ENCODE data around the gene IP6K1. TPM values are rescaled to one million over a fixed set of nuclear protein-coding genes. Genes with fewer than 3 reads are reported as not detected.
"Not testable (repeated sequence)": the region's sequence is repeated elsewhere in the genome, so short reads cannot be mapped to it uniquely, and the experiment has no call there.

Gene IP6K1
- total RNA-seq, 1 donor from 2014 or later: 34.2 TPM

GRCh38 chr3:49794926-49795905 is 8.9 kb upstream of the IP6K1 start:
- intact Hi-C loops (cut with micrococcal nuclease): no loop called here

DNA sequence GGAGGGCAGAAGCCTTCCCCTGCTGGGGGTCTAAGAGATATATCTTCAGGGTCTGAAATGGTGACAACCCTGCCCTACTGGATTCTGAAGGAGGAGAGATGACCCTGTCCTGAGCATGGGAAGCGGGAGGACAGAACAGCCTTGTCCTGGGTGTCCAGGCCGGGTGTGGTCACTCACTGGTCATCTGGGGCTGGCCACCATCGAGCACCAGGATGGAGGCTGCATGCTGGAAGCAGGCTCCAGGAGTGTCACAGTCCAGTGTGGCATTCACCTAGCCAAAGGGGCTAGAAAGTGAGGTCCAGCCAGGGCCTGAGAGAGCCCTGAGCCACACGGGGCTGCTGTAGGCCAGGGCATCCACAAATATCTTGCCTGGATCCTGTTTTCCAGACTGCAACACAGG is 8.1 kb upstream of the IP6K1 start:
- intact Hi-C loops (cut with micrococcal nuclease): no loop called here

GRCh38 chr3:49793486-49794085 is 7.2 kb upstream of the IP6K1 start:
- intact Hi-C loops (cut with micrococcal nuclease): no loop called here

DNA sequence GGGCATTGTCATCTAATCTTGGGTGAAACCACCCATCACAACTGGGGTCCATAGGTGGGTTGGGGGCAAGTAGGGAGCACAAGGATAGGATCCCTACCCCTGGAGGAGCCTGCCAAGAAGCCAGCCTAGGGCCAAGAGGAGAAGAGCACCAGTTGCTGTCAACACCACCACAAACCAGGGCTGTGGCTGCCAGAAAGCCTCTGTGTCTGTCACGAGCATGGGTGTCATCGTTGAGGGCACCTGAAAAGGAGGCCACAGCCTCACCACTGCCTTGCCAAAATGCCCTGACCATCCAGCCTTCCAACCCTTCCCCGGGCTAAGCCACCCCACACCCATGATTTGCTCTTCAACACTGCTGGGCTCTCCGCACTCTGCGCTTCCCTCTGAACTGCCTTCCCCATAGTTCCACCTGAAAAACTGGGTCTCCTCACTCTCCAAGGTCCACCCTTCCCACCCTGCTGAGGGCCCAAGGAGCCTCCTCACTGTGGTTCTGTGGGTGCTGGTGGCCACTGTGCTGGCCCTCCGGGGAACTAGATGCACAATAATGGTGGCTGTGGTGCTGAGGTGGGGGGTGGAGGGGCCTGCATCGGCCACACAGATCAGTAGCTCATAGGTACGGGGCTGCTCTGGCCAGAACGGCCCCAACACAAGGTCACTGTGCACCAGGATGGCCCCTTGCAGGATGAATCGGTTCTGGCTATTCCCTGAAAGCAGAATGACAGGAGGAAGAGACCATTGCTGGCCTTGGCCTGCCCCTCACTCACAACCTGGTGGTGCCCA is 6.2 kb upstream of the IP6K1 start:
- intact Hi-C loops (cut with micrococcal nuclease): no loop called here

DNA sequence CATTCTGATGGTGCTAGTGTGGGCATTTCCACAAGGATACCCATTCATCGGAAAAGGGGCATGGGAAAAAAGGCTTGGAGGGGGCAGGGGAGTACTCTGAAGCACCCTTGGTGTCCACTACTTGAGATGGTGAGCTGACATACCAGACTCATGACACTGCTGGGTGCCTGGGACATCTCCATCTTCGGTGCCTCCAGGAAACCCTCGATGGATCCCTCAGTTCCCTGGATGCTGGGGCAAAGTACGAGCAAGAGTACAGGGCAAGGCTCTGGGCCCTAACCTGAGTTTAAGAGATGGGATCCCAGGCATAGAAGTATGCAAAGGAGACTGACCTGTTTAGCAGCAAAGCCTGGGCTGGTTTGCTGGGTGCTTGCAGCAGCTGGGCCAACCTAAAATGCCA is 5.2 kb upstream of the IP6K1 start:
- intact Hi-C loops (cut with micrococcal nuclease): no loop called here

DNA sequence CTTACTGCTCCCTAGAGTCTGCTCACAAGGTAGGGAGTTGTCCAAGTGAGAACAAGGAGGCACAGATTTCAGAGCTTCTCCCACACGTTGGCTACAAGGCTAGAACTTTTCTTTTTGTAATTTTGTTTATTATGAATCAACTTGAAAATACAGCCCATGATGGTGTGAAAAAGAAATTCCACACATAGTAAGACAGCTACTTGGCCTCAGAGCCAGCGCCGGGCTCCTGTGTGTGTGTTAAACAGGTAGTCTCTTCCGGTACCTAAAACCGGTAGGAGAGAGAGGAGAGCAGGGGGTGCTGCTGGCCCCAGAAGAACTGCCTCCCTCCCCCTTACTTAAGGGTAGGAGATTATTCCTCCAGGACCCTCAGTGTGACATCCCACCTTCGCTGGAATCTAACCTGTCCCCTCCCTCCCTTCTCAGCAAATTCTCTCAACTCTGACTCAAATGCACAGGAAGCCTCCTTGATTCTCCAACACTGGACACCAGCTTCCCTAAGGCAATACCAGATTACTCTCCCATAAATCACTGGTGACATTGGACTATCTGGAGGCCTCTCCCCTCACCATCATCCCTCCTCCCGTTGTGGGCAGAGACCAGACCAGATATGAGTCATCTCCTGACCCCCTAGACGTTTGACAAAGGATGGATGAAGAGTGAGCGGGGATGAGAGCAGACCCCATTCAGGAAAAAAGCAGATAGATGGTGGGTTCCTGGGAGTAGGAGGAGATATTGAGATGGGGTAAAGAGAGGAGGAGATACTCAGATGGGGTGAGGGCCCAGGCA is 4.5 kb upstream of the IP6K1 start:
- intact Hi-C loops (cut with micrococcal nuclease): no loop called here

DNA sequence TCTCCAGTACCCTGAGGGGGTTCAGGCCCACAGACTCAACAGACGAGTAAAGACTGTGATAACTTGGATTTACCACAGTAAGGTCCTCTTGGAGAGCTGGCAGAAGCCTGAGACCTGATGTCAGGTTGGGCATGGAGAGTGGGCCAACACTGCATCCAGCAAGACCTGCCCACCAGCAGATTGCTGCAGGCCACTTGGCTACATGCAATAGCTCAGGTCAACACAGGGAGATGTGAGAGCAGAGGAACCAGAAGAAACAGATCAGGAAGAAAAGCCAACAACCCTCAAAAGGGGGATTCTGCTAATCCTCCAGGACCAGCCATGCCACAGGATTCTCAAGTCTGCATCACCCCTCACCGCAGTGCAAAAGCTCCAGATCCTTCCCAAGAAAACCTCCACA is 1.7 kb upstream of the IP6K1 start:
- intact Hi-C loops (cut with micrococcal nuclease): loop anchor here (5.0 kb wide), 1 partner anchor 69 kb away; the partner anchor contains the start of gene TRAIP

DNA sequence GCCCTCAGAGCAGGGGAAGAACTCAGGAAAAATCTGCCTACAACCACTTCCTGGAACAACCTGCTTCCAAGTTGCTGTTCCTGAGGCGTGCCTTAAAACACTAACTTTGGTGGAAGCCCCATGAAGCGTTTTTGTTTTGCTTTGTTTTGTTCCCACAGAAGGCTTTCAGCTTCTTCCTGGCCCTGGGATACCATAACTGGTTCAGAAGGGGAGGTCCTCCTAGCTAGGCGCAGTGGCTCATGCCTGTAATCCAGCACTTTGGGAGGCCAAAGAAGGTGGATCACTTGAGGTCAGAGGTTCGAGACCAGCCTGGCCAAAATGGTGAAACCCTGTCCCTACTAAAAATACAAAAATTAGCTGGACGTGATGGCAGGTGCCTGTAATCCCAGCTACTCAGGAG is 1.2 kb upstream of the IP6K1 start:
- intact Hi-C loops (cut with micrococcal nuclease): loop anchor here (5.0 kb wide), 1 partner anchor 70 kb away; the partner anchor contains the start of gene TRAIP

- intact Hi-C loops (cut with micrococcal nuclease): loop anchor here (5.0 kb wide), 1 partner anchor 70 kb away; the partner anchor contains the start of gene TRAIP
Measured at GRCh38 chr3:49787182-49787464, 781 bp upstream of the IP6K1 start.

- intact Hi-C loops (cut with micrococcal nuclease): loop anchor here (1.0 to 5.0 kb wide), 4 partner anchors 17 to 154 kb away; partner anchors contain the start of gene TRAIP
Measured at GRCh38 chr3:49785565-49786356, 581 bp downstream of the IP6K1 start.

DNA sequence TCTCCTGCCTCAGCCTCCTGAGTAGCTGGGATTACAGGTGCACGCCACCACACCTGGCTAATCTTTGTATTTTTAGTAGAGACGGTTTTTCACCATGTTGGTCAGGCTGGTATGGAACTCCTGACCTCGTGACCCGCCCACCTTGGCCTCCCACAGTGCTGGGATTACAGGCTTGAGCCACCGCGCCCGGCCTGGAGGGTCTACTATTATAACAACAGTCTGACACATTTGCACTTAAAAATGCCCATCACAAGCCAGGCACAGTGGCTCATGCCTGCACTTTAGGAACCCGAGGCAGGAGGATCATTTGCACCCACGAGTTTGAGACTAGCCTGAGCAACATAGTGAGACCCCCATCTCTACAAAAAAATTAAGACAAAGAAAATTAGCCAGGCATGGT is 4.1 kb downstream of the IP6K1 start:
- intact Hi-C loops (cut with micrococcal nuclease): not testable (repeated sequence)

DNA sequence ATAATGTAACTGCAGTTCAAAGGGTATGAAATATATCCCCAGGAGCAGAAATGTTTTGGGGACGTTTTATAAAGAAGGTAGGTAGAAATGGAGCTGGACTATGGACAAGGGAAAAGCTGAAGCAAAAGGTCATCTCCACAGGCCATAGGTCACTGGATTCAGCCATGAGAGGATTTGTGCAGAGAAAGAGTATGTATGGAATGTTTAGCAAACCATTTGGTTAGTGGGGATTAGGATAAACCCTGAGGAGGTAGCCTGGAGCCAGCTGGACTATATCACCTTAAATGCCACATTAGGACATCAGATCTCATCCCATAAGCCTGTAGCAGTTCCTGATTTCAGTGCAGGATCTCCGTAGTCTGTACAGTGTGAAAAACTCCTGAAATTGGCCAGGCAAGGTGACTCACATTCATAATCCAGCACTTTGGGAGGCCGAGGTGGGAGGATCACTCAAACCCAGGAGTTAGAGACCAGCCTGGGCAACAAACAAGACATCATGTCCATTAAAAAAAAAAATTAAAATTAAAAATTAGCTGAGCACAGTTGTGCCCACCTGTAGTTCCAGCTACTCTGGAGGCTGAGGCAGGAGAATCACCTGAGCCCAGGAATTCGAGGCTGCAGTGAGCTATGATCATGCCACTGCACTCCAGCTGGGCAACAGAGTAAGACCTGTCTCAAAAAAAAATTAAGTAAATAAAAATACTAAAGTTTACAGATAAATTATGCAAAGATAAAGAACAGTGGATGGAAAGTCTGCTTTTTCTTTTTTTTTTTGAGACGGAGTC is 4.7 kb downstream of the IP6K1 start:
- intact Hi-C loops (cut with micrococcal nuclease): no loop called here

DNA sequence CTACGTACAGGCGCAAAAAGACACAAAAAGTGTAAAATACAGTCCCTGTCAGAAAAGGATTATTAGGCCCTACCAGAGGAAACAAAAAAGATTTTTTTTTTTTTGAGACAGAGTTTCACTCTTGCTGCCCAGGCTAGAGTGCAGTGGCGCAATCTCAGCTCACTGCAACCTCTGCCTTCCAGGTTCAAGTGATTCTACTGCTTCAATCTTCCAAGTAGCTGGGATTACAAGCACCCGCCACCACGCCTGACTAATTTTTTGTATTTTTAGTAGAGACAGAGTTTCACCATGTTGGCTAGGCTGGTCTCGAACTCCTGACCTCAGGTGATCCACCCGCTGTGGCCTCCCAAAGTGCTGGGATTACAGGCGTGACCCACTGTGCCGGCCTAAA is 5.4 kb downstream of the IP6K1 start:
- intact Hi-C loops (cut with micrococcal nuclease): not testable (repeated sequence)

DNA sequence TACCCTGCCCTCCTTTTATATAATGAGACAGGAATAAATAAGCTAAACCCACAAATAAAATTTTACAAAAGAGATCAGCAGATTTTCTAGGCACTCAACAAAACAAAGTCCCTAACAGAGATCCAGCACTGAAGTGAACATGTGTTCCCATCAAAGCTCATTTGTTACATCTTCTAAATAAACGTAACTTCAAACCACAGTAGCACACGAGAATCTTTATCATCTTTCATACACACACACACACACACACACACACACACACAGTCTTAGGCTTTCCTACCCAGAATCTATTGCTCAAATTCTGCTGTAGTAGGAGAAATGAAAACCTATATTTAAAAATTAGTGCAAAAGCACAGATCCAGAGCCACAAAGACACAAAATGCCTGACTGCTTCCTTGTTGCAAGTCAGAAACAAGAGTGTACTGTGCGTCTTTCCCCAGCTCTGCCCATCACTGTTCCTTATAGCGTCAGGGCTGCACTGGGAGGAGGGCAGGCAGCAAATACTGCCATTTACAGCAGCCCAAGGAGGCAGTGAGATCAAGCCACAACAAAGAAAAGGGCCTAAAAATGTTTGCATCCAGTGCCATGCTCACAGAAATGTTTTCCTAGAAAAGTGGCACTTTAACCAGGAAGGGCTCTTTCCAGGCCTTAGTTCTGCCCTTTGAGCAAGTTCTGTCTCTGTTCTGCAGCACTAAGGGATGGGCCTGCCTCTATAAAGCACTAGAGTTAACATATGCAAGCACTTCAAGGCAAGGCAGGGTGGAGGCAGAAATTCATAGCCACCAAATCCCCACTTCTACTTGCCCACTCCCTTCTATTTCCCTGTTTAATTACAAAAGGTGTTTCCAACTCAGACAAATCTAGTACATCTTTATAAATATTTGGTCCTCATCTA is 6.0 kb downstream of the IP6K1 start:
- intact Hi-C loops (cut with micrococcal nuclease): no loop called here

DNA sequence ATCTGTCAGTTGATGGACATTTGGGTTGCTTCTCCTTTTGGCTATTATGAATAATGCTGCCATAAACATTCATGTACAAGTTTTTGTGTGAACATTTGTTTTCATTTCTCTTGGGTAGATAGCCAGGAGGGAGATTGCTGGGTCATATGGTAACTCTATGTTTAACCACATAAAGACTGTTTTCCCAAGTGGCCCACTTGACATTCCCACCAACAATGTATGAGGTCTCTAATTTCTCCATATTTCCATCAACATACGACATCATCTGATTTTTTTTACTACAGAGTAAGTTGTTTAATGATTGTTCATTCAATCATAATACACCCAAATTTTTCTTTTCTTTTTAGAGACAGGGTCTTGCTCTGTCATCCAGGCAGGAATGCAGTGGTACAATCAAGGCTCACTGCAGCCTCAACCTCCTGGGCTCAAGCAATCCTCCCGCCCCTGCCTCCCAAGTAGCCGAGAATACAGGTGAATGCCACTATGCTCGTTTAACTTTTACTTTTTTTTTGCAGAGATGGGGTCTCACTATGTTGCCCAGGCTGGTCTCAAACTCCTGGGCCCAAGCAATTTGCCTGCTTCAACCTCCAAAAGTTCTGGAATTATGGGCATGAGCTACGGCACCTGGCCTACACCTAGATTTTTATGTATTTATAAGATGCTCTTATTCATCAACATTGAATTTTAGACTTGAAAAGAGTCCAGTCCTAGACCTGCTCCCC is 6.8 kb downstream of the IP6K1 start:
- intact Hi-C loops (cut with micrococcal nuclease): no loop called here

DNA sequence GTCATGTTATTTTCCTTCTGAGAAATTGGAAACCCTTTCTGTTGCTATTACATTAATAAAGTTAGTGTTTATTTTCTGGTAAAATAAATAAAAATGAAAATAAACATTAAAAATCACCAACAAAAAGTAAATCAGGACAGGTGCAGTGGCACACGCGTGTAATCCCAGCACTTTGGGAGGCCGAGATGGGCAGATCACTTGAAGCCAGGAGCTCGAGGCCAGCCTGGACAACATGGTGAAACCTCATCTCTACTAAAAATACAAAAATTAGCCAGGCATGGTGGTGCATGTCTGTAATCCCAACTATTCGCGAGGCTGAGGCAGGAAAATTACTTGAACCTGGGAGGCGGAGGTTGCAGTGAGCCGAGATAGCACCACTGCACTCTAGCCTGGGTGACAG is 10.2 kb downstream of the IP6K1 start:
- intact Hi-C loops (cut with micrococcal nuclease): not testable (repeated sequence)

- intact Hi-C loops (cut with micrococcal nuclease): no loop called here
Measured at GRCh38 chr3:49775538-49775937, 10.8 kb downstream of the IP6K1 start.

DNA sequence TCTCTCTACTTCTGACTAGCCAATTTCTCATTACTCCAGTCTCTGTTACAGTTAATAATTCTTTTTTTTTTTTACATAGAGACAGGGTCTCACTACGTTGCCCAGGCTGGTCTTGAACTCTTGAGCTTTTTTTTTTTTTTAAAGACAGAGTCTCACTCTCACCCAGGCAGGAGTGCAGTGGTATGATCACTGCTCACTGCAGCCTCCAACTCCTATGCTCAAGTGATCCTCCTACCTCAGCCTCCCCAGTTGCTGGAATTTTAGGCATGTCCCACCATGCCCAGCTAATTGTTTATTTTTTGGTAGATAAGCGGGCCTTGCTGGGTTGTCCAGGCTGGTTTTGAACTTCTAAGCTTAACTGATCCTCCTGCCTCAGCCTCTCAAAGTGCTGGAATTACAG is 13.6 kb downstream of the IP6K1 start:
- intact Hi-C loops (cut with micrococcal nuclease): no loop called here
